Esophagus muscularis mucosa (tissue), 4 donors: Measurements from ENCODE around the gene BPIFB4. TPM values are rescaled to one million over a fixed set of nuclear protein-coding genes. Genes with fewer than 3 reads are reported as not detected.

ENCODE experiments used
- DNase-seq: peaks from one replicate; pipeline ENCODE4 v3.0.0-alpha.2; 2017; ENCODE audit errors: extremely low spot score
- H3K27ac ChIP-seq, 4 donors: fragments of 200-600 bp; sonication (generic); replicated peaks in 1 of 4; 1 replicate in 3 of 4; 2 replicates in 1 of 4; pipeline ENCODE4 v1.5.1; 2016 to 2019; ENCODE audit warnings: mild to moderate bottlenecking in 1 of 4
- H3K27me3 ChIP-seq, 4 donors: fragments of 200-600 bp; sonication (generic); one replicate each; pipeline versions ENCODE4 v1.5.1 to v1.6.0; 2016 to 2019
- H3K36me3 ChIP-seq, 4 donors: fragments of 200-600 bp; sonication (generic); one replicate each; pipeline ENCODE4 v1.5.1; 2016 to 2019
- H3K4me1 ChIP-seq, 4 donors: fragments of 200-600 bp; sonication (generic); one replicate each; pipeline ENCODE4 v1.5.1; 2016 to 2019
- H3K4me3 ChIP-seq, 4 donors: fragments of 200-600 bp; sonication (generic); 1 replicate in 2 of 4; 2 replicates in 2 of 4; pipeline ENCODE4 v1.5.1; 2016 to 2019; ENCODE audit warnings: mild to moderate bottlenecking in 4 of 4, moderate library complexity in 1 of 4
- H3K9me3 ChIP-seq, 4 donors: fragments of 200-600 bp; sonication (generic); 1 replicate in 3 of 4; 2 replicates in 1 of 4; pipeline ENCODE4 v1.5.1; 2016 to 2019
- EP300 ChIP-seq: sonication (generic); formaldehyde crosslinking; IDR thresholded peaks from one replicate; pipeline ENCODE4 v1.6.1; 2017; ENCODE audit warnings: antibody characterized with exemption
- POLR2A ChIP-seq: fragments of 450-650 bp; IDR thresholded peaks from one replicate; pipeline ENCODE4 v1.6.1; 2017; ENCODE audit warnings: antibody characterized with exemption, moderate library complexity, mild to moderate bottlenecking, low read depth
- POLR2AphosphoS5 ChIP-seq, 2 donors: sonication (generic); formaldehyde crosslinking; IDR thresholded peaks; one replicate each; pipeline ENCODE4 v1.6.1; 2017; ENCODE audit warnings: antibody characterized with exemption in 2 of 2
- WGBS: methylation state at CpG from one replicate; pipeline ENCODE4 v1.1.5; 2018; 5-methylcytosine and 5-hydroxymethylcytosine counted together
- intact Hi-C: fragments of 100-400 bp; cut with DNase I; formaldehyde crosslinking; loops from one replicate; pipeline ENCODE4 v1.15.1; 2023
- total RNA-seq, 4 donors: library from RNA; depleted of rRNA; stranded (reverse); fragments of >200 nt; gene quantifications; one replicate each; pipeline versions ENCODE4 v1.1.0 to v1.2.1, GENCODE V29; 2016
- TF ChIP-seq, protein P1 (sequence below), 3 experiments: fragments of 200-600 bp in 2 of 3; fragments of 450-650 bp in 1 of 3; sonication (generic) in 2 of 3; IDR thresholded peaks; one replicate each; pipeline ENCODE4 v1.5.1; 2017 to 2019; ENCODE audit warnings: antibody characterized with exemption in 3 of 3, mild to moderate bottlenecking in 2 of 3, moderate library complexity in 1 of 3

Gene BPIFB4
- total RNA-seq, 4 donors from 2014 or later = not detected

- no peak overlapping the region for H3K27ac ChIP-seq
- intact Hi-C loops = no loop called here
- peaks cover 0 to 55% (median 0%) of the 10 kb centered on the region in 4 donors for H3K27me3 ChIP-seq
- DNase-seq = no peak
- H3K36me3 ChIP-seq = no peaks in the 10 kb centered on the region
- WGBS = 96% methylated on average over 4 of the region's 4 CpGs
- no peak overlapping the region for H3K4me3 ChIP-seq
- H3K4me1 ChIP-seq = no peaks in the 10 kb centered on the region
- TF ChIP-seq EP300 (no peak), POLR2A (no peak), POLR2AphosphoS5 (IDR thresholded peaks at IDR 0.05) (no peak)
- TF ChIP-seq, protein P1, sequence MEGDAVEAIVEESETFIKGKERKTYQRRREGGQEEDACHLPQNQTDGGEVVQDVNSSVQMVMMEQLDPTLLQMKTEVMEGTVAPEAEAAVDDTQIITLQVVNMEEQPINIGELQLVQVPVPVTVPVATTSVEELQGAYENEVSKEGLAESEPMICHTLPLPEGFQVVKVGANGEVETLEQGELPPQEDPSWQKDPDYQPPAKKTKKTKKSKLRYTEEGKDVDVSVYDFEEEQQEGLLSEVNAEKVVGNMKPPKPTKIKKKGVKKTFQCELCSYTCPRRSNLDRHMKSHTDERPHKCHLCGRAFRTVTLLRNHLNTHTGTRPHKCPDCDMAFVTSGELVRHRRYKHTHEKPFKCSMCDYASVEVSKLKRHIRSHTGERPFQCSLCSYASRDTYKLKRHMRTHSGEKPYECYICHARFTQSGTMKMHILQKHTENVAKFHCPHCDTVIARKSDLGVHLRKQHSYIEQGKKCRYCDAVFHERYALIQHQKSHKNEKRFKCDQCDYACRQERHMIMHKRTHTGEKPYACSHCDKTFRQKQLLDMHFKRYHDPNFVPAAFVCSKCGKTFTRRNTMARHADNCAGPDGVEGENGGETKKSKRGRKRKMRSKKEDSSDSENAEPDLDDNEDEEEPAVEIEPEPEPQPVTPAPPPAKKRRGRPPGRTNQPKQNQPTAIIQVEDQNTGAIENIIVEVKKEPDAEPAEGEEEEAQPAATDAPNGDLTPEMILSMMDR (IDR thresholded peaks at IDR 0.05) = no peak
- no peaks in the 10 kb centered on the region for H3K9me3 ChIP-seq
Measured at GRCh38 chr20:33072362-33072761, 7.1 kb upstream of the BPIFB4 start.

DNA sequence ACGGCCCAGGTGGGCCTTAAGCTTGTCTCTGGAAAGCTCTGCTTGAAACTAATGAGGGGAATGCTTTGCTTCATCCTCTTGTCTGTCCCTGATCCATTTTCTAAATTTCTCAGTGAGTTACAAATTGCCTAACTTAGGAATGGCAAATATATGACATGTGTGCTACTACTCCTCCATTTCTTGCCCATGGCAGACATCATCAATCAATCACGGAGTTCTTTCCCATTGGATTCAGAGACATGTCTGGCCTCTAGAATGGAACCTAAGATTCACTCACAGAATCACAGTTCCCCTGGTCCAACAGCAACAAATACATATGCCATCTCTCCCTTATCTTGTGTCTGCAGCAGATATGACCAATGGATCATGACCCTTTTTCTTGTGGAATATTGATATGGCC is 6.6 kb upstream of the BPIFB4 start:
- Histone ChIP-seq H3K4me1 (no peaks in the 10 kb centered on the region), H3K36me3 (no peaks in the 10 kb centered on the region), H3K4me3 (no peak overlapping the region), H3K9me3 (no peaks in the 10 kb centered on the region), H3K27me3 (peaks cover 0 to 59% (median 0%) of the 10 kb centered on the region in 4 donors), H3K27ac (no peak overlapping the region)
- intact Hi-C loops = no loop called here
- no peak for TF ChIP-seq EP300
- no peak for TF ChIP-seq POLR2AphosphoS5 (IDR thresholded peaks at IDR 0.05)
- TF ChIP-seq POLR2A = no peak
- TF ChIP-seq, protein P1 (IDR thresholded peaks at IDR 0.05) = no peak
- WGBS = 95% methylated on average over 2 of the region's 2 CpGs
- no peak for DNase-seq

GRCh38 chr20:33074675-33075074 is 4.8 kb upstream of the BPIFB4 start:
- Histone ChIP-seq H3K9me3 (no peaks in the 10 kb centered on the region), H3K27me3 (peaks cover 0 to 58% (median 0%) of the 10 kb centered on the region in 4 donors), H3K27ac (no peak overlapping the region), H3K4me1 (no peaks in the 10 kb centered on the region), H3K36me3 (no peaks in the 10 kb centered on the region), H3K4me3 (no peak overlapping the region)
- WGBS = 79% methylated on average over 2 of the region's 2 CpGs
- no peak for DNase-seq
- intact Hi-C loops = no loop called here
- TF ChIP-seq POLR2A (no peak), EP300 (no peak), POLR2AphosphoS5 (IDR thresholded peaks at IDR 0.05) (no peak)
- TF ChIP-seq, protein P1 (IDR thresholded peaks at IDR 0.05) = no peak

- TF ChIP-seq, protein P1 (IDR thresholded peaks at IDR 0.05) = no peak
- TF ChIP-seq POLR2AphosphoS5 (IDR thresholded peaks at IDR 0.05) (no peak), EP300 (no peak), POLR2A (no peak)
- DNase-seq = no peak
- H3K27me3 ChIP-seq = peaks cover 0 to 54% (median 0%) of the 10 kb centered on the region in 4 donors
- intact Hi-C loops = no loop called here
- H3K9me3 ChIP-seq = no peaks in the 10 kb centered on the region
- no peaks in the 10 kb centered on the region for H3K4me1 ChIP-seq
- 58% methylated on average over 6 of the region's 6 CpGs for WGBS
- no peak overlapping the region for H3K27ac ChIP-seq
- no peaks in the 10 kb centered on the region for H3K36me3 ChIP-seq
- no peak overlapping the region for H3K4me3 ChIP-seq
Measured at GRCh38 chr20:33075281-33075680, 4.2 kb upstream of the BPIFB4 start.
